Loucy (cell line): ENCODE data around the gene RAB7A.

Experiments
- EZH2phosphoT487 ChIP-seq: fragments of 200-600 bp; IDR thresholded peaks from 2 replicates; pipeline ENCODE4 v1.6.1; 2018; ENCODE audit warnings: antibody characterized with exemption, mild to moderate bottlenecking, moderate library complexity, borderline replicate concordance
- TF ChIP-seq, protein P1 (sequence below): fragments of 200-600 bp; sonication (generic); conservative IDR thresholded peaks from 2 replicates; pipeline ENCODE4 v1.5.1; 2014; ENCODE audit warnings: mild to moderate bottlenecking, antibody characterized with exemption, low read length

DNA sequence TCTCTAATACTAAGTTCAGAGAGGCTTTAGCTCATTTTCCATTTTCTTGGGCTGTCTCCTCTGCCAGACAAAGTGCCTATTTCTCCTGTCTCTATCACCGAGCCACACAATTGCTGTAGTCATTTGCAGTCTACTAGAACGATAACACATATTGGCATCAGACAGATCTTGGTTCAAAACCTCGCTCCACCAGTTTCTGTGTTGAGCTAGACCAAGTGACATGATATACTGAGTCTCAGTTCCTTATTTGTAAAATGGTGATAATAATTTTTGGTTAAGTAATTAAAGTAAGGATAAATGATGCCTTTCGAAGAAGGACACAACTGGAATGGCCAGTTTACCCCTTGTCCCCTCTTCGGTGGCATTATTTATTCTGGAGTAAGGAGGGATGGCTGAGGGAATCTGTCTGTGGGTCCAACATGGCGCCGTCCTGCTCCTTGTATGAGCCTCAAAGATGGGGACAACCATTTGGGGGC is 398 bp upstream of the RAB7A start:
- TF ChIP-seq, protein P1, sequence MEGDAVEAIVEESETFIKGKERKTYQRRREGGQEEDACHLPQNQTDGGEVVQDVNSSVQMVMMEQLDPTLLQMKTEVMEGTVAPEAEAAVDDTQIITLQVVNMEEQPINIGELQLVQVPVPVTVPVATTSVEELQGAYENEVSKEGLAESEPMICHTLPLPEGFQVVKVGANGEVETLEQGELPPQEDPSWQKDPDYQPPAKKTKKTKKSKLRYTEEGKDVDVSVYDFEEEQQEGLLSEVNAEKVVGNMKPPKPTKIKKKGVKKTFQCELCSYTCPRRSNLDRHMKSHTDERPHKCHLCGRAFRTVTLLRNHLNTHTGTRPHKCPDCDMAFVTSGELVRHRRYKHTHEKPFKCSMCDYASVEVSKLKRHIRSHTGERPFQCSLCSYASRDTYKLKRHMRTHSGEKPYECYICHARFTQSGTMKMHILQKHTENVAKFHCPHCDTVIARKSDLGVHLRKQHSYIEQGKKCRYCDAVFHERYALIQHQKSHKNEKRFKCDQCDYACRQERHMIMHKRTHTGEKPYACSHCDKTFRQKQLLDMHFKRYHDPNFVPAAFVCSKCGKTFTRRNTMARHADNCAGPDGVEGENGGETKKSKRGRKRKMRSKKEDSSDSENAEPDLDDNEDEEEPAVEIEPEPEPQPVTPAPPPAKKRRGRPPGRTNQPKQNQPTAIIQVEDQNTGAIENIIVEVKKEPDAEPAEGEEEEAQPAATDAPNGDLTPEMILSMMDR: no peak
- no peak for TF ChIP-seq EZH2phosphoT487
